Nephron (organoid): ENCODE results near the gene GRK2.
A peak's percentile ranks its signal among the peaks of the same experiment; 100 is the strongest.

Experiments
- H3K27ac Mint-ChIP-seq, 3 experiments: 2 replicates each; pipeline ENCODE4 v1.8.0; 2020; ENCODE audit warnings: mixed read lengths in 3 of 3, mild to moderate bottlenecking in 2 of 3, moderate library complexity in 1 of 3
- H3K27me3 Mint-ChIP-seq: 2 replicates; pipeline ENCODE4 v1.8.0; 2021; ENCODE audit warnings: low read depth, mild to moderate bottlenecking, moderate library complexity, mixed read lengths
- H3K36me3 Mint-ChIP-seq: 2 replicates; pipeline ENCODE4 v1.8.0; 2020; ENCODE audit warnings: low read depth, mixed read lengths
- H3K4me1 Mint-ChIP-seq: 2 replicates; pipeline ENCODE4 v1.8.0; 2020; ENCODE audit warnings: mixed read lengths
- H3K4me3 Mint-ChIP-seq, 3 experiments: 2 replicates each; pipeline ENCODE4 v1.8.0; 2020; ENCODE audit warnings: mild to moderate bottlenecking in 3 of 3, mixed read lengths in 3 of 3, moderate library complexity in 2 of 3
- H3K9me3 Mint-ChIP-seq: 2 replicates; pipeline ENCODE4 v1.8.0; 2020; ENCODE audit warnings: mixed read lengths
- TF ChIP-seq, protein P1 (sequence below), 3 experiments: fragments of 200-600 bp; sonication (generic); IDR thresholded peaks; one replicate each; pipeline ENCODE4 v1.5.0; 2021; ENCODE audit warnings: antibody characterized with exemption in 3 of 3; ENCODE audit not compliant: unreplicated experiment in 3 of 3

The GRK2 gene

GRCh38 chr11:67301313-67301921, 35.1 kb downstream of the GRK2 start:
- TF ChIP-seq, protein P1, sequence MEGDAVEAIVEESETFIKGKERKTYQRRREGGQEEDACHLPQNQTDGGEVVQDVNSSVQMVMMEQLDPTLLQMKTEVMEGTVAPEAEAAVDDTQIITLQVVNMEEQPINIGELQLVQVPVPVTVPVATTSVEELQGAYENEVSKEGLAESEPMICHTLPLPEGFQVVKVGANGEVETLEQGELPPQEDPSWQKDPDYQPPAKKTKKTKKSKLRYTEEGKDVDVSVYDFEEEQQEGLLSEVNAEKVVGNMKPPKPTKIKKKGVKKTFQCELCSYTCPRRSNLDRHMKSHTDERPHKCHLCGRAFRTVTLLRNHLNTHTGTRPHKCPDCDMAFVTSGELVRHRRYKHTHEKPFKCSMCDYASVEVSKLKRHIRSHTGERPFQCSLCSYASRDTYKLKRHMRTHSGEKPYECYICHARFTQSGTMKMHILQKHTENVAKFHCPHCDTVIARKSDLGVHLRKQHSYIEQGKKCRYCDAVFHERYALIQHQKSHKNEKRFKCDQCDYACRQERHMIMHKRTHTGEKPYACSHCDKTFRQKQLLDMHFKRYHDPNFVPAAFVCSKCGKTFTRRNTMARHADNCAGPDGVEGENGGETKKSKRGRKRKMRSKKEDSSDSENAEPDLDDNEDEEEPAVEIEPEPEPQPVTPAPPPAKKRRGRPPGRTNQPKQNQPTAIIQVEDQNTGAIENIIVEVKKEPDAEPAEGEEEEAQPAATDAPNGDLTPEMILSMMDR (IDR thresholded peaks at IDR 0.05; ENCODE audit: unreplicated experiment in 3 of 3): no peak
- Mint-ChIP-seq H3K4me1 (peaks cover 5% of the 10 kb centered on the region), H3K27me3 (peaks cover 4% of the 10 kb centered on the region)

GRCh38 chr11:67301951-67302516, 35.8 kb downstream of the GRK2 start:
- H3K27me3 Mint-ChIP-seq: peaks cover 4% of the 10 kb centered on the region
- peaks cover 21% of the 10 kb centered on the region for H3K36me3 Mint-ChIP-seq
- peaks cover 6% of the 10 kb centered on the region for H3K9me3 Mint-ChIP-seq
- TF ChIP-seq, protein P1 (IDR thresholded peaks at IDR 0.05; ENCODE audit: unreplicated experiment in 3 of 3): no peak
- H3K27ac Mint-ChIP-seq: peak overlapping the region; percentile 89 to 94 (median 94)
- peaks cover 5% of the 10 kb centered on the region for H3K4me1 Mint-ChIP-seq
- peak overlapping the region; percentile 81 to 88 (median 87) for H3K4me3 Mint-ChIP-seq

More at GRCh38 chr11:67301313-67301921, 35.1 kb downstream of the GRK2 start:
- Mint-ChIP-seq H3K9me3 (peaks cover 11% of the 10 kb centered on the region), H3K27ac (no peak overlapping the region), H3K36me3 (peaks cover 27% of the 10 kb centered on the region), H3K4me3 (no peak overlapping the region)

DNA sequence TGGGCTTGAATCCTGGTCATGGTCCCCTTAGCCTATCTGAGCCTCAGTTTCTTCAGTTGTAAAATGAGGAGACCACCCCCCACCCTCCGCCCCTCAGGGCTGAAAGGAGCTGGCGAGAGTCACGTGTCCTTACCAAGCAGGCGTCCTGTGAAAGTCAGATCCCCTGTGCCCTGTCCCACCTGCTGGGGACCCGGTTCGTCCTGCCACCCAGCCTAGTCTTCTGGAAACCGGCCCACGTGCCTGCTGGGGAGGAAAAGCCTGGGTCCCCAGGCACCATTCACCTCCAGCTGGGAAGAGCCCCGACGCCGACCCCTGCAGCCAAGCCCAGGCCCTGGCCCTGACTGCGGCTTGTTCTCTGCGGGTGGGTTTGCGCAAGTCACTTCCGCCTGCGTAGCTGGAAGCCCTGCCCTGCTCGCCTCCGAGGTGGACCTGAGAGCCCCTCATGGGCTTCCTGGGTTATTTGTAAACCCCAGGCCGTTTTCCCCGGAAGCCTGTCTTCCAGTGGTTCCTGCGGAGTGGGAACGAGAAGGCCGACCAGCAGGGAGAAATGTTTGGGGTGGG, 36.4 kb downstream of the GRK2 start:
- Mint-ChIP-seq H3K27me3 (peaks cover 4% of the 10 kb centered on the region), H3K27ac (peak overlapping the region; percentile 89 to 94 (median 94)), H3K36me3 (peaks cover 18% of the 10 kb centered on the region), H3K9me3 (peaks cover 5% of the 10 kb centered on the region), H3K4me1 (peaks cover 5% of the 10 kb centered on the region), H3K4me3 (peak overlapping the region; percentile 81 to 88 (median 87))
- TF ChIP-seq, protein P1 (IDR thresholded peaks at IDR 0.05; ENCODE audit: unreplicated experiment in 3 of 3): no peak

DNA sequence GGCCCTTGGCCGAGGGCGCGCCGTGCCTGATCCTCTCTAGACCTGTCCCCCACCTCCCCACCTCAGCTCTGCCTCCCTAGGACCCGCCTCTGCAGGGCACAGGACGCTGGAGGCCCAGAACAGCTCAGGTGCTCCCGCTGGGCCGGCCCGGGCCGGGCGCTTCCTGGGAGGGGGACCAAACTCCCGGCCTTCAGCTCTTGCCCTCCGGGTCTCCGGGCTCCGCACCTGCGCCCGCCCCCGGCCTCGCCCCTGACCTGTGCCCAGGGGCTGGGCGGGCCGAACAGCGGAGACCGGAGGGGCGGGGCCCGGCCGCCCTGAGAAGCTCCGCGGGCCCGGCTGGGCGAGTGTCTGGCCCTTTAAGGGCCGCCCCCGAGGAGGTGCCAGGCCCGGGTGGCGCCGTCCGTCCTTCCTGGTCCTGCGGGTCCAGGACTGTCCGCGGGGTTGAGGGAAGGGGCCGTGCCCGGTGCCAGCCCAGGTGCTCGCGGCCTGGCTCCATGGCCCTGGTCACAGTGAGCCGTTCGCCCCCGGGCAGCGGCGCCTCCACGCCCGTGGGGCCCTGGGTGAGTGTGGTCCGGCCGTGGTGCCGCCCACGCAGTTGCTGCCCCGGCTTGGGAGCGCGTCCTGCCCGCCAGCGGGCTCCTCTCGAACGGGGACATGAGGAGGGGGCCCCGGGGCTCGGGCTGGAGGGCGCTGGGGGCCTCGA, 37.0 kb downstream of the GRK2 start, which contains the start of gene SSH3:
Gene SSH3 (plus strand): TSS at position 399 of the 703 bp plus-strand sequence. CDS start 96 bp downstream, at position 495.
- H3K4me3 Mint-ChIP-seq: peak within 1 kb of the TSS; percentile 81 to 88 (median 87)
- TF ChIP-seq, protein P1 (IDR thresholded peaks at IDR 0.05; ENCODE audit: unreplicated experiment in 3 of 3): no peak
- peak within 1 kb of the TSS; percentile 89 to 94 (median 94) for H3K27ac Mint-ChIP-seq
- peaks cover 5% of the 10 kb centered on the region for H3K4me1 Mint-ChIP-seq
- H3K27me3 Mint-ChIP-seq: peaks cover 4% of the 10 kb centered on the region
- peaks cover 11% of the 10 kb centered on the region for H3K36me3 Mint-ChIP-seq
- peaks cover 4% of the 10 kb centered on the region for H3K9me3 Mint-ChIP-seq

DNA sequence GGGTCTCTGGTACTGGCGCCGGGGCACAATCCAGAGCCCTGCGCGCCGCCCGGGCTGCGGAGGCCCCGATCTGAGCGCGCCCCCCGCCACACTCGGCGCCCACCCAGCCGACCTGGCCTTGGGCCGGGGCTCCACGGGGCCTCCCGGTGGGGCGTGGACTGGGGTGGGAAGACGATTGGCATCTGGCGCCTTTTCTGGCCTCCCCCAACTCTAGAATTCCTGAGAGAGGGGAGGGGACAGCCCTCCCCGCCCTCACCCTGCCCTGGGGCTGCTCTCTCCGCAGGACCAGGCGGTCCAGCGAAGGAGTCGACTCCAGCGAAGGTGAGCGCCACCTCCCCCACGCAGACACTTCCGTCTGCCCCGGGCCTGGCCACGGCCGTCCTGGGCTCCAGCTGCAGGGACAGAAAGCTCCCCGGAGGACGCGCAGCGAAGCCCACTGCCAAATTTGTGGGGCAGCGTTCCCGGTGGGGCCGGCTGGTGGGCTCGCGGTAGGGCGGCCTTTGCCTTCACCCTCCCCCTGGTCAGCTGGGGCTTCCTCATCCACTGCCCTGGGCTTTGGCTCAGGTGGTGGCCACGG, 37.6 kb downstream of the GRK2 start:
- H3K9me3 Mint-ChIP-seq: no peaks in the 10 kb centered on the region
- TF ChIP-seq, protein P1 (IDR thresholded peaks at IDR 0.05; ENCODE audit: unreplicated experiment in 3 of 3): no peak
- no peak overlapping the region for H3K27ac Mint-ChIP-seq
- peaks cover 5% of the 10 kb centered on the region for H3K36me3 Mint-ChIP-seq
- H3K27me3 Mint-ChIP-seq: peaks cover 4% of the 10 kb centered on the region
- peaks cover 5% of the 10 kb centered on the region for H3K4me1 Mint-ChIP-seq
- peak overlapping the region; percentile 53 to 81 (median 71) for H3K4me3 Mint-ChIP-seq
